DOHH2 (cell line): ENCODE data around the gene SSUH2.

ENCODE experiments used
- CTCF ChIP-seq: fragments of 200-600 bp; sonication (generic); IDR thresholded peaks from one replicate; pipeline ENCODE4 v1.5.1; 2014; ENCODE audit warnings: antibody characterized with exemption, mild to moderate bottlenecking, low read depth, low read length; ENCODE audit not compliant: poor library complexity, severe bottlenecking
- EZH2phosphoT487 ChIP-seq: fragments of 200-600 bp; sonication (generic); IDR thresholded peaks from 2 replicates; pipeline ENCODE4 v1.6.1; 2017; ENCODE audit warnings: borderline replicate concordance, mild to moderate bottlenecking, antibody characterized with exemption, low read length, moderate library complexity, mixed read lengths

GRCh38 chr3:8681349-8681748 lies 36.8 kb upstream of the SSUH2 start:
- TF ChIP-seq CTCF: no peak
- no peak for TF ChIP-seq EZH2phosphoT487
